ENCODE measurements around the gene MDK.

Gene MDK

DNA sequence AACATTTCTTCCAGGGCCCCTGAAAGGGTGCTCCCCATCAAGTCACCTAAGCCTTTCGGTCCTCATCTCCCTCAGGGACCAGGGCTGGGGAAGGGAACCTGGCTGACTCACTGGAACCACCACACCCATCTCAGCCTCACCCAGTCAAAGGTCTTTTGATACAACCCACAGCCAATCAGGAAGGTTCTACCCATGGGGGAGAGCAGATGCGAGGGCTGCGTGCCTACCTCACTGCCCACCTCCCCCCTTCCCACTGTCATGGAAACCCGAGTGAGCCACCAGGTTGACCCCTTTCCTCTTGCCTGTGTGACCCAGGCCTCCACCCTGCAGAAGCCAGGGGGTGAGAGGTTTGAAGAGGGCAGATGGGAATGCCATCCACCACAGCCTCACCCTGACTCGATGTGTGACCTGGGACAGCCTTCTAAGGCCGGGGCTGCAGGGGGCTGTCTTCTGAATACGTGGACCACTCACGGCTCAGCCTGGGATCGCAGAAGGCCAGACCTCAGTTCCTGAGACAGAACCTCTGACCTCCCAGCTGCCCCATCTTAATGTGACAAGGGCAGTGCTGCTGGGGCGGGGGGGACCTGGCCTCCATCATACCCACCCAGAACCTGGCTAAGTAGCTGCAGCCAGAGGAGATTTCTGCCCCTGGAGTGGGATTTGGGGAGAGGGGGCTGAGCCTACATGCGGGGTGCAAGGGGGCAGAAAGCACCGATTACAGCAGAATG, 2.7 kb downstream of the MDK start:
- no peak for DNase-seq (ENCODE audit: low spot score)

DNA sequence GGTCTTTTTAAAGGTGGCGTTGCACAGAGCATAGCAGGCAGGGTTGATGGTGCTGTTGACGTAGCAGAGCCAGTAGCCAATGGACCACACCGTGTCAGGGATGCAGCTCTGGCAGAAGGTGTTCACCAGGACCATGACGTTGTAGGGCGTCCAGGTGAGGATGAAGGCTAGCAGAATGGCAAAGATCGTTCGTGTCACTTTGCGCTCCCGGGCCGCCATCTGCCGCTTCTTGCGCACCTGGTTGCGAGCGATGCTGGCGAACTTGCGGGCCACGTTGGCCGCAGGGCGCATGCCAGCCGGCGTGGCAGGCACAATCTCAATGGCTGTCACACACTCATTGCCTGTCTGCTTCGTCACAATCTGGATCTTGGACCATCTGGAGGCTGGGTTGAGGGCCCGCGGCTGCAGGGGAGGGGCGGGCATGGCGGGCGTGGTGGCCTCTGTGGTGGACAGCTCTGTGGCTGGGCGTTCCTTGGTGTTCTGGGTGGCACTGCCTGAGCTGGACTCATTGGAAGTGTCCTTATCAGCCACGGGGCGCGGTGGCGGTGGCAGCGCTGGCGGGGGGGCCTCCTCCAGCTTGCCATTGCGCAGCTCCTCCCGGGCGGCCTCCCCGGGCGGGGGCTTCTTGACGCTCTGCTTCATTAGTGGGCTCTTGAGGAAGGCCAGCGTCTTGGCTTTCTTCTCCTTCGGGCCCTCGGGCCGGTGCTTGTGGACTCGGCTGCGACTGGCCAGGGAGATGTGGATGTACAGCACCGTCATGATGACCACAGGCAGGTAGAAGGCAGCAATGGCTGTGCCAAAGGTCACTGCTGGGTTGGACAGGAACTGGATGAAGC, 3.9 kb downstream of the MDK start:
- DNase-seq (ENCODE audit: low spot score) = no peak

DNA sequence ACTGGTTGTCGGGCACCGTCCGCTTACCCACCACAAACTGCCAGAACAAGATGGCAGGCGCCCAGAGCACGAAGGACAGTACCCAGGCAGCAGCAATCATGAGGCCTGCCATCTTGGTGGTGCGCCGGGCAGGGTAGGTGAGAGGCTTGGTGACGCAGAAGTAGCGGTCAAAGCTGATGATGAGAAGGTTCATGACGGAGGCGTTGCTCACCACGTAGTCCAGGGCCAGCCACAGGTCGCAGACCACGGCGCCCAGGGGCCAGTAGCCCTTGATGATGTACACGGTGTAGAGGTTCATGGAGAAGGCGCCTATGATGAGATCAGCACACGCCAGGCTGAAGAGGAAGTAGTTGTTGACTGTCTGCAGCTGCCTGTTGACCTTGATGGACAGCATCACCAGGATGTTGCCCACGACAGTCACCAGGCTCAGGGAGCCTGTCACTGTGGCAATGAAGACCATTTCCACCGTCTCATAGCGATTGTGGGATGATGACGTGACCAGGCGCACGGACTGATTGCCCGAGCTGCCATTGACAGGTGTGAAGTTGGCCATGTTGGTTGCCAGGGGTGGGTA, 4.6 kb downstream of the MDK start:
- no peak for DNase-seq (ENCODE audit: low spot score)

DNA sequence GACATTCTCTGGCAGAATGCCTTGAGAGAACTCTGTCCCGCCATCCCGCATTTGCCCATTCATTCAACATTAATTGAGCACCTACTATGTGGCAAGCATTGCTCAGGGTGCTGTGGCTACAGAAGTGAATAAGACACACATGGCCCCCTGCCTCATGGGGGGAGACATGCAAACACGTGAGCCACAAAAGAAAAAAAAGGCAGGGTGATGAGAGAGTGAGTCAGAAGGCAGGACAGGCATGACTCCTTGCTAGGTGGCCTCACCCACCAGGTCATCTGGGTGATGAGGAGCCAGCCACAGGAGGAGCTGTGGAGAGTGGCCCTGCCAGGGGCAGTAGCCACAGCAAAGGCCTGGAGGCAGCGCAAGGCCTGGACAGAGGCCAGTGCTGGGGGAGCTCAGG, 5.2 kb downstream of the MDK start:
- no peak for DNase-seq (ENCODE audit: low spot score)

DNA sequence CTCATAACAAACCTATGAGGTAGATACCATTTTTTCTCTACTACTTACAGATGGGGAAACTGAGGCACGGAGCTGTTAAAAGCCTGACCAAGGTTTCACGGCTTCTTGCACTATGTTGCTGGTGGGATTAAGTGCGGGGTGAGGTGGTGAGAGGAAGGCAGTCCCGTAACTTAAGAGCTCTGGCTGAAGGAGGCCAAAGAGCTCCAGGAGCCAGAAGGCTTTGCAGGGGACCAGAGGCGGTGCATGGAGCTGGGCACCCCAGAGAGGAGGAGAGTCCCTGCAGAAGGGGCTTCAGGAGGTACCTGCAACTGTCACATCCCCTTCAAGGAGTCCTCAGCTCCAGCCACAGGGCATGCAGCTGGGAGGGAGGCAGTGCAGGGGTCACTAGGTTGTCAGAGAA, 6.0 kb downstream of the MDK start:
- no peak for DNase-seq (ENCODE audit: low spot score)

DNA sequence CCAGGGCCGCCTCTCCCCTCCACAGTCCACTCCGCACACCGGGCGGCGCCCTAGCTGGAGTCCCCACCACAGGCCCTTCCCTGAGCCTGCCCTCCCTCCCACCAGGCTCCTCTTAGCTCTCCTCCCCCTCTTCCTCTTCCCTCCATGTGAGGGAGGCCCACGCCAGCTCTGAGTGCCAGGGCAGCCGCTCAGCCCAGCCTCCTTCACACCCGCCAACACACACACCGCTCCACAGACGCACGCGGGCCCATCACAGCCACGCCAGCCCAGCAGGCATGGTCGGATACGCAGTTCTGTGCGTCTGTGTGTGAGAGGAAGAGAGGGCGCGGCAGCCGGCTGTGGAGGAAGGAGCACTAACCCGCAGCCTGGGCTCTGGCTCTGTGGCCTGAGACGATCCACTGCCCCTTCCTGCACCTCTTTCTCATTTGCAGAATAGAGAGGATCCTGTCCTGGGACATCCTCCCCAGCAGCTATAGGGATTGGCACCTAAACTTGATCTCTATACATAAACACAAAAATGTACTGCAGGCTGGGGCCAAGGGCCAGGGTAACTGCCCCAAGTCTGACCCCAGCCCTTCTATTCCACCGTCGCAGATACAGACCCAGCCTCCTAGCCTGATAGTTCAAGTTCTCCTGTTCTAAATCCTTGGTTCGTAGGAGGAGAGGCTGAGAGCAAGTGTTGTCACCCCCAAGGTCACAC, 6.6 kb downstream of the MDK start:
- DNase-seq (ENCODE audit: low spot score) = no peak

GRCh38 chr11:46388619-46389449, 7.4 kb downstream of the MDK start:
- no peak for DNase-seq (ENCODE audit: low spot score)

DNA sequence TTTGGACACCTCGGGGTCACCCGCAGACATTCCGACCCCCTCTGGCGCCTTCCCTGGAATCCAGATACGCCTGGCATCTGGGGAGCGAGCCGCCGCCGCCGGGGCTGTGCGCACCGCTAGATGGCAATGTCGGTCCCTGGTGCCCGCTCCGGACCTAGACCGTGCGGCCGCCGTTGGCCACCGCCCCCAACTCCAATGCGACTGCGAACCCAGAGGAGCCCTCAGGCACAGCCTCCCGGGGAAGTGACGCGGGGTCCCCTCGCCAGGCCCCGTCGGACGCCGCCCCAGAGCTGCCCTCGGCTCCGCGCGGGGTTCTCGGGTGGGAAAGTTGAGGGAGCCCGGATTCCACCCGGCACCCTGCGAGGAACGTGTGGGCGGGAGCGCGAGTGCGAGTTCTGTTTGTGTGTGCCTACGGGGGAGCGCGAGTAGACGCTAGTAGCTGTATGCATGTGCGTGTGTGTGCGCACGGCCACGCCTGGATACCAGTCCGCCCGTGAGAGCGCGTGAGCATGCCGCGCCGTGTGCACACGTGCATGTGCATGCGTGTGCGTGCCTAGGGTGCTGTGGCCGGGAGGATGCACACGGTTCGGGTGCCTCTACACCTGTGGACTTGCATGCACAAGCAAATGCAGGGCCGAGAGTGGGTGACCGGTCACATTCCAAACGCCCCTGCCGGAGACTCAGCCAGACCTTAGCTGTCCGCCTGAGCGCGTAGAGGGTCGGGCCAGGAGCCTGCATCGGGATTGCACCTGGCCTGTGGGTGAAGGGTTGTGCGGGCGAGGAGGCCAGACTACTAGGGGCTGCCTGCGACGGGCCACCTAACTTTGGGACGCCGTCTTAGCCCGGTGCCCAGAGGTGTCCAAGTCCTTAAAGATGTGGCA, 8.2 kb downstream of the MDK start:
- DNase-seq (ENCODE audit: low spot score) = peak; percentile 17

GRCh38 chr11:46390331-46391171, 9.1 kb downstream of the MDK start:
- DNase-seq (ENCODE audit: low spot score) = no peak

DNA sequence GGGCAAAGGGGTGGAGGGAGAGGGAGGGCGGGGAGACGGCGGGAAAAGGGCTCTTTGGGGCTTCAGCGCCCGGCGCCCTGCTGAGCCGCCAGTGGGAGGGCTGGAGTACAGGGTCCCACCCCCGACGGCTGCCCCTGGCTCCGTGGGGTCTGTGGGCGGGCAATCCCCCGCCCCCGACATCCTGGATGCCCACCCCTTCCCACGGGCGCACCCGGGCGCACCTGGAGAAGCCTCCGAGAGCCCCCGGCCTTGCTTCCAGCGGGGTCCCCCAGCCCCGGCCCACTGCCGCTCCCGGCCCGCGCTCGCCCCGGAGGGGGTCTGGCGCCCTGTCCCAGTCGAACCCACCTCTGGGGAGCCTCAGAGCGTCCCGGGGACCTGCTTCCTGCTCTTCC, 9.7 kb downstream of the MDK start:
- no peak for DNase-seq (ENCODE audit: low spot score)

DNA sequence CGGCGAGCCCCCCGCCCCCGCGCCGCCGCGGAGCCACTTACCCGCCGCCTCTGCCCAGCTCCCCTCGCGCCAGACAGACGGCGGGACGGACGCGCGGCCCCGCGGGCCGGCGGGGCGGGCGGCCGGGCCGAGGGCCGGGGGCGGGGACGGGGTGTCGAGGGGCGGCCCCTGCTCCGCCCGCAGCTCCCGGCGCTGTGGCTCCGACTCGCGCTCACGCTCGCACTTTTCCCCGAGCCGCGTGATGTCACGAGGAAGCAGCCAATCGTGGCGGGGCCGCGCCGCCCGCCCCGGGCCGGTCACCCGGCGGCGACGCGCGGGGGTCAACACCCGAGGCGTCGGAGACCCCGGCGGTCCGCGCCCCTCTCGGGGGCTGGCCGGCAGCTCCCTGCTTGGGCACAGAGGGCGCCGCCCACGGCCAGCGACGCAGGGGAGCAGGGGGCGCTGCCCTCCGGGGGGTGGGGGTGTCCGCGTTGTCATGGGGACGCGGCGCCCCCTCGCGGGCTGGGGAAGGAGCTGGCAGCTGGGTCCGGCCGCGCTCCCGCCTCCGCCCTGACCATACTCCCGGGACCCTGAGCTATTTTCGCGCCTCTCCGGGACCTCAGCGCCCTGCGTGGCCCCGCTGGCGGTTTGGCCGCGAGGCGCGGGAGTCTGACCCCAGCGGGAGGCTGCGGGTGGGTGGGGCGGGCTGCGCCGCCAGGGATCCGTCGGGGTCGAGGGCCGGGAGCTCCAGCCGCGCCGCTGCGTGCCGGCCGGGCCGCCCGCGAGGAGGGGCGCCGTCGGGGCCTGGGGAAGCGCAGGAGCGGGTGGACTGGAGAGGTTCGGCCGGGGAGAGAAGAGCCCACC, 10.3 kb downstream of the MDK start, which contains the start of gene CHRM4:
TSS of gene CHRM4 (minus strand) at position 199 of the 843 bp plus-strand sequence. CDS start 5,219 bp downstream, outside the sequence.
- no peak for DNase-seq (ENCODE audit: low spot score)

GRCh38 chr11:46392421-46393230, 11.2 kb downstream of the MDK start:
- peak; percentile 77 for DNase-seq (ENCODE audit: low spot score)

GRCh38 chr11:46393231-46393616, 11.8 kb downstream of the MDK start:
- no peak for DNase-seq (ENCODE audit: low spot score)

- no peak for DNase-seq (ENCODE audit: low spot score)
These were observed 12.3 kb downstream of the MDK start for GRCh38 chr11:46393759-46394158.

DNA sequence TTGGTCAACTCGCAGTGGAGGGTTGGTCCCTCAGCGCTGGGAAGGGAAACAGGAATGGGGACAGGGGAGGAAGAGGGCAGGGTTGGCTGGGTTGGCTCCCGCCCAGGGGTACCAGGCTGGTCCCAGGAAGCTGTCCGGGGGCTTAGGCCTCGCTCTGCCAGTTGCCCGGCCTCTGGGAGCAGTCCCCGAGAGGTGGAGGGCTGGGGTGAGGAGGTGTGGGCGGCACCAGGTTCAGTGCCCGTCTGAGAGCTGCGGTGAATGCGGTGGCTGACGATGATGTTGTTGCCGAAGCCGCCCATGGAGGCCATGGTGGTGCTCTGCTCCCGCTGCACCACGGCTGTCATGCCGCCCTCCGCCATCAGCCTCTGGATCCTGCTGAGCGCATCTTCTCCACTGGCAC, 16.1 kb downstream of the MDK start:
- DNase-seq (ENCODE audit: low spot score) = no peak

DNA sequence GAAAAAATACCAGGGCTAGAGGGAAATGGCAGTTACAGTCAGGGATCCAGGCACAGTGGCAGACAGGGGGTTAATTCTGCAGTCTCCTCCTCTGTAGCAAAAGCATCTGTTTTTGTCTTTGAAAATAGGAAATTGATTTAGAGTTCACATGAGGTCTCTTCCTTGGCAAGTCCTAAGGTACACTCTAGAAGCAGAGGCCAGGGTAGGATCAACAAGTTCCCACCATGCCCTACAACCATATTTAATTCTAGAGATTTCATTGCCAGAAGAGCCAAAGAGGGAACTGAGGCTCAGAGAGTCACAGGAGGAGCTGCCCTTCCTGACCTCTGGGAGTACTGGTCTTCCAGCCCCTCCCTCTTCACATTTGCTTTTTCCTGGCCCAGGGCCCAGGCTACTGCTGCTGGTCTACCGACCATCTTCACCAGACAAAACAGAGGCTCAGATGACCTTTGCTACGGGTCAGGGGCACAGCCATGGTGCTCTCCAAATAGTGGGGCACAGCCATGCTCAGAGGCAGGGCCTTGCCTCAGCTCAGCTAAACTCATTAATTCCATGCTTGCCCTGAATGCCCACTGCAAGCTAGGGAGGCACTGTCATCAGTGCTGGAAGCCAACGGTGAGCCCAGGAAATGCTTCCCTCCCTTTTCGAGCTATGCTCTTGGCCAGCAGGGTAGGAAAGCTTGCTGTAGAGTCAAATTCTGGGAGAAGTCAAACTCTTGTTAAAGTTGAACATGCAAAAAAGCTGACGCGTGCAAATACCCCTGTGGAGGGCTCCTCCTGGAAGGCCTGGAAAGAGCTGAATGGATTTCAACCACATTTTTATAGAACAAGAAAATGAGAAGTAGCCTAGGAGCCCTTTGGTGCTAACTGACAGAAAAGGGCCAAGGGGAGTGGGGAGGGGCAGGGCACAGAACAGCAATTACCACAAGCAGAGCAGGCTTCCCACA, 21.8 kb downstream of the MDK start:
- DNase-seq (ENCODE audit: low spot score) = no peak

Measured in CD4-positive, alpha-beta T cell treated with Interleukin-2 at 100 ng/mL for 4 hours (primary cell).